Stimulated activated CD8-positive, alpha-beta memory T cell treated with anti-CD3 and anti-CD28 coated beads, Interleukin-7, amount 100 ng/mL, for 48 hours (primary cell): ENCODE results near the gene DCHS2.

Source experiments
- DNase-seq, 2 donors: peaks; one replicate each; pipeline ENCODE4 v3.0.0-alpha.2; 2020; ENCODE audit warnings: low read depth in 1 of 2; ENCODE audit errors: extremely low read depth in 1 of 2

The DCHS2 gene

GRCh38 chr4:154491341-154492271 lies at the start of gene DCHS2:
Gene DCHS2 (minus strand): TSS chr4:154491799. CDS start chr4:154491355, 444 bp downstream.
- no peak for DNase-seq

- DNase-seq, result no peak
Measured at GRCh38 chr4:154534296-154534695, 42.7 kb upstream of the DCHS2 start.

GRCh38 chr4:154529728-154530519 lies 38.3 kb upstream of the DCHS2 start:
- DNase-seq, result no peak

- DNase-seq, result no peak
Measured at GRCh38 chr4:154528869-154529268, 37.3 kb upstream of the DCHS2 start.

GRCh38 chr4:154527308-154527707 lies 35.7 kb upstream of the DCHS2 start:
- no peak for DNase-seq

GRCh38 chr4:154526151-154526550 lies 34.6 kb upstream of the DCHS2 start:
- DNase-seq, result no peak

- DNase-seq, result no peak
Measured at GRCh38 chr4:154521607-154522006, 30.0 kb upstream of the DCHS2 start.

GRCh38 chr4:154519214-154519613 lies 27.6 kb upstream of the DCHS2 start:
- no peak for DNase-seq

- no peak for DNase-seq
Measured at GRCh38 chr4:154517591-154517990, 26.0 kb upstream of the DCHS2 start.

- DNase-seq, result no peak
Measured at GRCh38 chr4:154516318-154517029, 24.9 kb upstream of the DCHS2 start.

- DNase-seq, result no peak
Measured at GRCh38 chr4:154511981-154512380, 20.4 kb upstream of the DCHS2 start.

GRCh38 chr4:154511548-154511947 lies 19.9 kb upstream of the DCHS2 start:
- DNase-seq, result no peak

GRCh38 chr4:154507156-154507555 lies 15.6 kb upstream of the DCHS2 start:
- no peak for DNase-seq

GRCh38 chr4:154506253-154506652 lies 14.7 kb upstream of the DCHS2 start:
- no peak for DNase-seq

GRCh38 chr4:154503598-154503997 lies 12.0 kb upstream of the DCHS2 start:
- no peak for DNase-seq

- no peak for DNase-seq
Measured at GRCh38 chr4:154502111-154502510, 10.5 kb upstream of the DCHS2 start.

GRCh38 chr4:154497889-154498288 lies 6.3 kb upstream of the DCHS2 start:
- no peak for DNase-seq

- DNase-seq, result no peak
Measured at GRCh38 chr4:154495867-154496266, 4.3 kb upstream of the DCHS2 start.

GRCh38 chr4:154492288-154492687 lies 689 bp upstream of the DCHS2 start:
- DNase-seq, result no peak

GRCh38 chr4:154490583-154491340 lies 837 bp downstream of the DCHS2 start:
- DNase-seq, result no peak

GRCh38 chr4:154490234-154490582 lies 1.4 kb downstream of the DCHS2 start:
- no peak for DNase-seq
